HCT116 (cell line): ENCODE data around the gene CDH1. TPM values are rescaled to one million over a fixed set of nuclear protein-coding genes. Genes with fewer than 3 reads are reported as not detected.

Experiments
- ATAC-seq: fragments of 200-7000 bp; cut with Tn5 transposase; 2 replicates; pipeline ENCODE4 v1.9.1; 2020; ENCODE audit warnings: mild to moderate bottlenecking, moderate library complexity
- BruUV-seq: library from RNA; stranded (reverse); fragments of 400-500 nt; replicated peaks from 2 replicates; lab custom pipeline; 2021; lab: Mats Ljungman, UMichigan
- CTCF ChIA-PET: fragments of 300-600 bp; sonication (Branson Sonifier 250); formaldehyde crosslinking; loops from one replicate; lab custom pipeline; 2021; ENCODE audit warnings: antibody characterized with exemption; lab: Charles Lee
- POLR2A ChIA-PET: fragments of 300-600, 350-600 bp; sonication (Branson Sonifier 250); formaldehyde crosslinking; loops from one replicate; lab custom pipeline; 2021; ENCODE audit warnings: antibody characterized with exemption; lab: Charles Lee
- RAD21 ChIA-PET, 2 experiments: fragments of 300-600 bp; sonication (Branson Sonifier 250); formaldehyde crosslinking; loops; one replicate each; lab custom pipeline; 2023; ENCODE audit warnings: low total read pairs in 2 of 2; ENCODE audit not compliant: uncharacterized antibody in 2 of 2, unreplicated experiment in 2 of 2, low non-redundant PET in 1 of 2; lab: Charles Lee
- DNase-seq: peaks from one replicate; pipeline ENCODE4 v3.0.0-alpha.2; 2010; ENCODE audit warnings: low read depth, low spot score
- H2AFZ ChIP-seq: fragments of 200-600 bp; shearing (Covaris generic), sonication (generic); 2 replicates; pipeline ENCODE4 v1.6.1; 2017; ENCODE audit warnings: low read depth, mixed run types, mixed read lengths, antibody characterized with exemption, low read length; ENCODE audit not compliant: poor library complexity, severe bottlenecking
- H3K27ac ChIP-seq: 2 replicates; pipeline ENCODE4 v1.5.1; 2012; ENCODE audit warnings: low read depth, low read length
- H3K27me3 ChIP-seq: fragments of 200-600 bp; sonication (generic); 2 replicates; pipeline ENCODE4 v1.6.1; 2016; ENCODE audit warnings: mixed run types, low read length, mixed read lengths; ENCODE audit not compliant: insufficient read depth
- H3K36me3 ChIP-seq, 2 experiments: fragments of 200-500 bp in 1 of 2; fragments of 200-600 bp in 1 of 2; sonication (Bioruptor generic) in 1 of 2; sonication (generic) in 1 of 2; 2 replicates each; pipeline versions ENCODE4 v1.5.1 to v1.6.1; 2014 to 2016; ENCODE audit warnings: low read length in 2 of 2, inconsistent platforms in 1 of 2, mixed read lengths in 1 of 2, mixed run types in 1 of 2; ENCODE audit not compliant: insufficient read depth in 2 of 2, control insufficient read depth in 1 of 2
- H3K4me1 ChIP-seq, 2 experiments: fragments of 200-600 bp in 1 of 2; sonication (generic) in 1 of 2; 2 replicates each; pipeline versions ENCODE4 v1.5.1 to v1.6.1; 2012 to 2017; ENCODE audit warnings: low read length in 2 of 2, inconsistent platforms in 1 of 2, mild to moderate bottlenecking in 1 of 2, mixed read lengths in 1 of 2, mixed run types in 1 of 2, moderate library complexity in 1 of 2; ENCODE audit not compliant: insufficient read depth in 2 of 2, control insufficient read depth in 1 of 2
- H3K4me2 ChIP-seq: fragments of 200-600 bp; sonication (generic); 2 replicates; pipeline ENCODE4 v1.6.1; 2017; ENCODE audit warnings: mixed run types, low read length, mixed read lengths
- H3K4me3 ChIP-seq, 2 experiments: fragments of 200-600 bp in 1 of 2; sonication (generic) in 1 of 2; replicated peaks in 1 of 2; 2 replicates each; pipeline ENCODE4 v1.5.1; 2011 to 2016; ENCODE audit warnings: low read length in 2 of 2, control low read depth in 1 of 2, low read depth in 1 of 2, mild to moderate bottlenecking in 1 of 2, mixed read lengths in 1 of 2, mixed run types in 1 of 2
- H3K79me2 ChIP-seq: fragments of 200-600 bp; sonication (generic); 2 replicates; pipeline ENCODE4 v1.6.1; 2017; ENCODE audit warnings: mild to moderate bottlenecking, mixed run types, low read length, moderate library complexity, mixed read lengths; ENCODE audit not compliant: insufficient read depth
- H3K9ac ChIP-seq: fragments of 200-600 bp; sonication (generic); 2 replicates; pipeline ENCODE4 v1.6.1; 2016; ENCODE audit warnings: low read length, mixed read lengths
- H3K9me2 ChIP-seq: fragments of 200-600 bp; sonication (generic), shearing (Covaris generic); 2 replicates; pipeline ENCODE4 v1.6.1; 2017; ENCODE audit warnings: mixed run types, mild to moderate bottlenecking, moderate library complexity; ENCODE audit not compliant: insufficient read depth
- H3K9me3 ChIP-seq, 2 experiments: fragments of 200-500 bp in 1 of 2; fragments of 200-600 bp in 1 of 2; sonication (Bioruptor generic) in 1 of 2; sonication (generic) in 1 of 2; 2 replicates each; pipeline ENCODE4 v1.6.1; 2014 to 2017; ENCODE audit warnings: low read length in 2 of 2, mixed read lengths in 2 of 2, inconsistent platforms in 1 of 2, low read depth in 1 of 2, mild to moderate bottlenecking in 1 of 2, mixed run types in 1 of 2, moderate library complexity in 1 of 2; ENCODE audit not compliant: control insufficient read depth in 1 of 2, insufficient read depth in 1 of 2
- H4K20me1 ChIP-seq: fragments of 200-600 bp; sonication (generic), shearing (Covaris generic); 2 replicates; pipeline ENCODE4 v1.6.1; 2017; ENCODE audit warnings: mixed run types, mild to moderate bottlenecking, moderate library complexity; ENCODE audit not compliant: insufficient read depth
- ELF1 ChIP-seq: IDR thresholded peaks from 2 replicates; pipeline ENCODE4 v1.6.1; 2012; ENCODE audit warnings: low read depth, borderline replicate concordance
- EZH2phosphoT487 ChIP-seq: fragments of 200-600 bp; IDR thresholded peaks from 2 replicates; pipeline ENCODE4 v1.6.1; 2018; ENCODE audit warnings: antibody characterized with exemption, borderline replicate concordance
- MAX ChIP-seq: IDR thresholded peaks from 2 replicates; pipeline ENCODE4 v1.6.1; 2012
- POLR2A ChIP-seq: IDR thresholded peaks from 2 replicates; pipeline ENCODE4 v1.7.0; 2011; ENCODE audit warnings: borderline replicate concordance; ENCODE audit not compliant: insufficient read depth, insufficient read length; ENCODE audit errors: extremely low read depth
- SIN3A ChIP-seq: IDR thresholded peaks from 2 replicates; pipeline ENCODE4 v1.6.1; 2012; ENCODE audit warnings: low read depth
- TCF7L2 ChIP-seq: IDR thresholded peaks from 2 replicates; pipeline ENCODE4 v1.7.0; 2011; ENCODE audit warnings: borderline replicate concordance, inconsistent platforms; ENCODE audit not compliant: insufficient read depth, insufficient read length; ENCODE audit errors: extremely low read depth
- YY1 ChIP-seq: IDR thresholded peaks from 2 replicates; pipeline ENCODE4 v1.6.1; 2011; ENCODE audit warnings: low read length, low read depth, moderate library complexity, mild to moderate bottlenecking; ENCODE audit not compliant: insufficient replicate concordance; ENCODE audit errors: extremely low read depth
- intact Hi-C: fragments of 100-400 bp; cut with micrococcal nuclease; formaldehyde crosslinking; loops from 2 replicates; pipeline ENCODE4 v1.10.0; 2022
- total RNA-seq: library from RNA; stranded (reverse); gene quantifications from one replicate; pipeline ENCODE4 v1.2.1, GENCODE V29; 2021; ENCODE audit not compliant: unreplicated experiment
- TF ChIP-seq, protein P1 (sequence below), 3 experiments: fragments of 200-600 bp in 1 of 3; sonication (generic) in 1 of 3; IDR thresholded peaks in 2 of 3; conservative IDR thresholded peaks in 1 of 3; 2 replicates each; pipeline ENCODE4 v1.5.1; 2012 to 2017; ENCODE audit warnings: low read depth in 2 of 3, low read length in 2 of 3, antibody characterized with exemption in 1 of 3, borderline replicate concordance in 1 of 3, control low read depth in 1 of 3, mild to moderate bottlenecking in 1 of 3, mixed read lengths in 1 of 3, mixed run types in 1 of 3, moderate library complexity in 1 of 3; ENCODE audit not compliant: insufficient read depth in 1 of 3
- TF ChIP-seq, protein P2 (sequence below): IDR thresholded peaks from 2 replicates; pipeline ENCODE4 v1.6.1; 2012
- TF ChIP-seq, protein P3 (sequence below): IDR thresholded peaks from 2 replicates; pipeline ENCODE4 v1.6.1; 2011; ENCODE audit warnings: mild to moderate bottlenecking, low read length, moderate library complexity; ENCODE audit not compliant: insufficient replicate concordance; ENCODE audit errors: extremely low read depth
- TF ChIP-seq, protein P4 (sequence below): IDR thresholded peaks from 2 replicates; pipeline ENCODE4 v1.6.1; 2012; ENCODE audit warnings: low read depth

Gene CDH1
- total RNA-seq, 1 experiment from 2014 or later: 73.2 TPM

DNA sequence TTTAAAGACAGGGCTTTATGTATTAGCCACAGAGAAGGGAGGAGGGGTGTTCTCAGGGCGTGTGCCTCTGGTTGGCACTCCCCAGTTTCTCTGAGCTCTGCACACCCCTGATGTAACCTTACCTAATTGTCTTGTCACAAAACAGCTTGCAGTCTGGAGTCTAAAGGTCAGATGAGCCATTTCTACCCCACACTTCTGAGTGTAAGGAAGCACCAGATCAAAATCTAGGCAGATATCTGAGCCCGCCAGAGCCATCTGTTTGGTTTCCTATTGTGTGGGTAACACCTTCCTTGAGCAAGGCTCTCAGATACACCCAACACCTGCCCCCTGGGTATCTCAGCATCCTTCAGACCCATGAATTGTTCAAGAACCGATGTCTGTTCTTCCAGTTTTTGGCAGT, 15.5 kb downstream of the CDH1 start:
- Histone ChIP-seq H2AFZ (no peak overlapping the region), H3K9me3 (no peaks in the 10 kb centered on the region), H3K9ac (no peak overlapping the region), H3K36me3 (no peaks in the 10 kb centered on the region), H3K4me3 (no peak overlapping the region), H3K27ac (no peak overlapping the region), H3K79me2 (peaks cover 41% of the 10 kb centered on the region), H3K27me3 (no peaks in the 10 kb centered on the region), H3K4me1 (peaks cover 44 to 60% of the 10 kb centered on the region in 2 experiments), H4K20me1 (peaks cover under 1% of the 10 kb centered on the region; the same call in 1 of the 2 replicates), H3K9me2 (no peaks in the 10 kb centered on the region), H3K4me2 (peak overlapping the region; percentile 19; the same call in 1 of the 2 replicates)
- DNase-seq: no peak
- ChIA-PET RAD21 (no interaction called here), POLR2A (interaction anchor here (0.7 kb wide), 1 partner anchor 38 kb away, joined by 3 read pairs; no protein-coding TSS in a partner anchor), CTCF (no interaction called here)
- no peak for ATAC-seq
- intact Hi-C loops: no loop called here
- BruUV-seq: no TSS peak
- TF ChIP-seq POLR2A (no peak), YY1 (no peak), SIN3A (no peak), TCF7L2 (no peak), ELF1 (no peak), EZH2phosphoT487 (no peak), MAX (no peak)
- TF ChIP-seq, protein P1, sequence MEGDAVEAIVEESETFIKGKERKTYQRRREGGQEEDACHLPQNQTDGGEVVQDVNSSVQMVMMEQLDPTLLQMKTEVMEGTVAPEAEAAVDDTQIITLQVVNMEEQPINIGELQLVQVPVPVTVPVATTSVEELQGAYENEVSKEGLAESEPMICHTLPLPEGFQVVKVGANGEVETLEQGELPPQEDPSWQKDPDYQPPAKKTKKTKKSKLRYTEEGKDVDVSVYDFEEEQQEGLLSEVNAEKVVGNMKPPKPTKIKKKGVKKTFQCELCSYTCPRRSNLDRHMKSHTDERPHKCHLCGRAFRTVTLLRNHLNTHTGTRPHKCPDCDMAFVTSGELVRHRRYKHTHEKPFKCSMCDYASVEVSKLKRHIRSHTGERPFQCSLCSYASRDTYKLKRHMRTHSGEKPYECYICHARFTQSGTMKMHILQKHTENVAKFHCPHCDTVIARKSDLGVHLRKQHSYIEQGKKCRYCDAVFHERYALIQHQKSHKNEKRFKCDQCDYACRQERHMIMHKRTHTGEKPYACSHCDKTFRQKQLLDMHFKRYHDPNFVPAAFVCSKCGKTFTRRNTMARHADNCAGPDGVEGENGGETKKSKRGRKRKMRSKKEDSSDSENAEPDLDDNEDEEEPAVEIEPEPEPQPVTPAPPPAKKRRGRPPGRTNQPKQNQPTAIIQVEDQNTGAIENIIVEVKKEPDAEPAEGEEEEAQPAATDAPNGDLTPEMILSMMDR (IDR thresholded peaks at IDR 0.05 in 2 of 3, conservative IDR thresholded peaks at IDR 0.05 in 1 of 3; ENCODE audit: borderline replicate concordance in 1 of 3, insufficient read depth in 1 of 3, low read depth in 2 of 3, low read length in 2 of 3): no peak
- TF ChIP-seq, protein P2, sequence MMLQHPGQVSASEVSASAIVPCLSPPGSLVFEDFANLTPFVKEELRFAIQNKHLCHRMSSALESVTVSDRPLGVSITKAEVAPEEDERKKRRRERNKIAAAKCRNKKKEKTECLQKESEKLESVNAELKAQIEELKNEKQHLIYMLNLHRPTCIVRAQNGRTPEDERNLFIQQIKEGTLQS: no peak
- TF ChIP-seq, protein P3, sequence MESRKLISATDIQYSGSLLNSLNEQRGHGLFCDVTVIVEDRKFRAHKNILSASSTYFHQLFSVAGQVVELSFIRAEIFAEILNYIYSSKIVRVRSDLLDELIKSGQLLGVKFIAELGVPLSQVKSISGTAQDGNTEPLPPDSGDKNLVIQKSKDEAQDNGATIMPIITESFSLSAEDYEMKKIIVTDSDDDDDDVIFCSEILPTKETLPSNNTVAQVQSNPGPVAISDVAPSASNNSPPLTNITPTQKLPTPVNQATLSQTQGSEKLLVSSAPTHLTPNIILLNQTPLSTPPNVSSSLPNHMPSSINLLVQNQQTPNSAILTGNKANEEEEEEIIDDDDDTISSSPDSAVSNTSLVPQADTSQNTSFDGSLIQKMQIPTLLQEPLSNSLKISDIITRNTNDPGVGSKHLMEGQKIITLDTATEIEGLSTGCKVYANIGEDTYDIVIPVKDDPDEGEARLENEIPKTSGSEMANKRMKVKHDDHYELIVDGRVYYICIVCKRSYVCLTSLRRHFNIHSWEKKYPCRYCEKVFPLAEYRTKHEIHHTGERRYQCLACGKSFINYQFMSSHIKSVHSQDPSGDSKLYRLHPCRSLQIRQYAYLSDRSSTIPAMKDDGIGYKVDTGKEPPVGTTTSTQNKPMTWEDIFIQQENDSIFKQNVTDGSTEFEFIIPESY: no peak
- TF ChIP-seq, protein P4, sequence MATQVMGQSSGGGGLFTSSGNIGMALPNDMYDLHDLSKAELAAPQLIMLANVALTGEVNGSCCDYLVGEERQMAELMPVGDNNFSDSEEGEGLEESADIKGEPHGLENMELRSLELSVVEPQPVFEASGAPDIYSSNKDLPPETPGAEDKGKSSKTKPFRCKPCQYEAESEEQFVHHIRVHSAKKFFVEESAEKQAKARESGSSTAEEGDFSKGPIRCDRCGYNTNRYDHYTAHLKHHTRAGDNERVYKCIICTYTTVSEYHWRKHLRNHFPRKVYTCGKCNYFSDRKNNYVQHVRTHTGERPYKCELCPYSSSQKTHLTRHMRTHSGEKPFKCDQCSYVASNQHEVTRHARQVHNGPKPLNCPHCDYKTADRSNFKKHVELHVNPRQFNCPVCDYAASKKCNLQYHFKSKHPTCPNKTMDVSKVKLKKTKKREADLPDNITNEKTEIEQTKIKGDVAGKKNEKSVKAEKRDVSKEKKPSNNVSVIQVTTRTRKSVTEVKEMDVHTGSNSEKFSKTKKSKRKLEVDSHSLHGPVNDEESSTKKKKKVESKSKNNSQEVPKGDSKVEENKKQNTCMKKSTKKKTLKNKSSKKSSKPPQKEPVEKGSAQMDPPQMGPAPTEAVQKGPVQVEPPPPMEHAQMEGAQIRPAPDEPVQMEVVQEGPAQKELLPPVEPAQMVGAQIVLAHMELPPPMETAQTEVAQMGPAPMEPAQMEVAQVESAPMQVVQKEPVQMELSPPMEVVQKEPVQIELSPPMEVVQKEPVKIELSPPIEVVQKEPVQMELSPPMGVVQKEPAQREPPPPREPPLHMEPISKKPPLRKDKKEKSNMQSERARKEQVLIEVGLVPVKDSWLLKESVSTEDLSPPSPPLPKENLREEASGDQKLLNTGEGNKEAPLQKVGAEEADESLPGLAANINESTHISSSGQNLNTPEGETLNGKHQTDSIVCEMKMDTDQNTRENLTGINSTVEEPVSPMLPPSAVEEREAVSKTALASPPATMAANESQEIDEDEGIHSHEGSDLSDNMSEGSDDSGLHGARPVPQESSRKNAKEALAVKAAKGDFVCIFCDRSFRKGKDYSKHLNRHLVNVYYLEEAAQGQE: no peak
